Measurements from ENCODE around the gene NINJ1. TPM values are rescaled to one million over a fixed set of nuclear protein-coding genes. Genes with fewer than 3 reads are reported as not detected.

The NINJ1 gene
- total RNA-seq, 3 donors from 2014 or later: 19.5 to 68.9 (median 23.2) TPM

- intact Hi-C loops (cut with DNase I, micrococcal nuclease): no loop called here
- no peak overlapping the region for H3K4me3 ChIP-seq
- H3K36me3 ChIP-seq (ENCODE audit: low read depth): no peaks in the 10 kb centered on the region
- DNase-seq (peak in 2 of 3 donors; percentile 19 to 20), ATAC-seq (no peak)
- TF ChIP-seq, protein P1, sequence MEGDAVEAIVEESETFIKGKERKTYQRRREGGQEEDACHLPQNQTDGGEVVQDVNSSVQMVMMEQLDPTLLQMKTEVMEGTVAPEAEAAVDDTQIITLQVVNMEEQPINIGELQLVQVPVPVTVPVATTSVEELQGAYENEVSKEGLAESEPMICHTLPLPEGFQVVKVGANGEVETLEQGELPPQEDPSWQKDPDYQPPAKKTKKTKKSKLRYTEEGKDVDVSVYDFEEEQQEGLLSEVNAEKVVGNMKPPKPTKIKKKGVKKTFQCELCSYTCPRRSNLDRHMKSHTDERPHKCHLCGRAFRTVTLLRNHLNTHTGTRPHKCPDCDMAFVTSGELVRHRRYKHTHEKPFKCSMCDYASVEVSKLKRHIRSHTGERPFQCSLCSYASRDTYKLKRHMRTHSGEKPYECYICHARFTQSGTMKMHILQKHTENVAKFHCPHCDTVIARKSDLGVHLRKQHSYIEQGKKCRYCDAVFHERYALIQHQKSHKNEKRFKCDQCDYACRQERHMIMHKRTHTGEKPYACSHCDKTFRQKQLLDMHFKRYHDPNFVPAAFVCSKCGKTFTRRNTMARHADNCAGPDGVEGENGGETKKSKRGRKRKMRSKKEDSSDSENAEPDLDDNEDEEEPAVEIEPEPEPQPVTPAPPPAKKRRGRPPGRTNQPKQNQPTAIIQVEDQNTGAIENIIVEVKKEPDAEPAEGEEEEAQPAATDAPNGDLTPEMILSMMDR (IDR thresholded peaks at IDR 0.05): no peak
- no peaks in the 10 kb centered on the region for H3K9me3 ChIP-seq
- H3K4me1 ChIP-seq (ENCODE audit: low read depth): no peaks in the 10 kb centered on the region
Observed at GRCh38 chr9:93085676-93086075, 48.4 kb downstream of the NINJ1 start.

GRCh38 chr9:93084471-93084881 lies 49.6 kb downstream of the NINJ1 start:
- DNase-seq: peak in 2 of 3 donors; percentile 19 to 38
- TF ChIP-seq, protein P1 (IDR thresholded peaks at IDR 0.05): no peak
- Histone ChIP-seq H3K36me3 (ENCODE audit: low read depth) (no peaks in the 10 kb centered on the region), H3K4me3 (no peak overlapping the region), H3K4me1 (ENCODE audit: low read depth) (no peaks in the 10 kb centered on the region), H3K9me3 (no peaks in the 10 kb centered on the region)
- intact Hi-C loops (cut with DNase I, micrococcal nuclease): no loop called here
- ATAC-seq: no peak

GRCh38 chr9:93083592-93084470 lies 50.2 kb downstream of the NINJ1 start:
- ATAC-seq: no peak
- TF ChIP-seq, protein P1 (IDR thresholded peaks at IDR 0.05): no peak
- Histone ChIP-seq H3K9me3 (no peaks in the 10 kb centered on the region), H3K4me3 (no peak overlapping the region), H3K36me3 (ENCODE audit: low read depth) (no peaks in the 10 kb centered on the region), H3K4me1 (ENCODE audit: low read depth) (no peaks in the 10 kb centered on the region)
- peak in 2 of 3 donors; percentile 14 to 25 for DNase-seq
- intact Hi-C loops (cut with DNase I, micrococcal nuclease): no loop called here

- ATAC-seq (no peak), DNase-seq (peak in 2 of 3 donors; percentile 12 to 45)
- Histone ChIP-seq H3K9me3 (no peaks in the 10 kb centered on the region), H3K4me3 (no peak overlapping the region), H3K36me3 (ENCODE audit: low read depth) (no peaks in the 10 kb centered on the region), H3K4me1 (ENCODE audit: low read depth) (no peaks in the 10 kb centered on the region)
- TF ChIP-seq, protein P1 (IDR thresholded peaks at IDR 0.05): no peak
- intact Hi-C loops (cut with DNase I, micrococcal nuclease): no loop called here
Observed at GRCh38 chr9:93082841-93083411, 51.1 kb downstream of the NINJ1 start.

- Histone ChIP-seq H3K9me3 (no peaks in the 10 kb centered on the region), H3K36me3 (ENCODE audit: low read depth) (no peaks in the 10 kb centered on the region), H3K4me3 (no peak overlapping the region), H3K4me1 (ENCODE audit: low read depth) (no peaks in the 10 kb centered on the region)
- no peak for DNase-seq
- intact Hi-C loops (cut with DNase I, micrococcal nuclease): no loop called here
- no peak for ATAC-seq
- TF ChIP-seq, protein P1 (IDR thresholded peaks at IDR 0.05): no peak
Observed at GRCh38 chr9:93081931-93082330, 52.1 kb downstream of the NINJ1 start.

Data from mucosa of descending colon (tissue), 3 donors.